ENCODE measurements around the gene SMIM24. TPM values are rescaled to one million over a fixed set of nuclear protein-coding genes. Genes with fewer than 3 reads are reported as not detected.
A peak's percentile ranks its signal among the peaks of the same experiment; 100 is the strongest.

Gene SMIM24
- total RNA-seq, 2 experiments from 2014 or later = 5.2 to 6.0 TPM

DNA sequence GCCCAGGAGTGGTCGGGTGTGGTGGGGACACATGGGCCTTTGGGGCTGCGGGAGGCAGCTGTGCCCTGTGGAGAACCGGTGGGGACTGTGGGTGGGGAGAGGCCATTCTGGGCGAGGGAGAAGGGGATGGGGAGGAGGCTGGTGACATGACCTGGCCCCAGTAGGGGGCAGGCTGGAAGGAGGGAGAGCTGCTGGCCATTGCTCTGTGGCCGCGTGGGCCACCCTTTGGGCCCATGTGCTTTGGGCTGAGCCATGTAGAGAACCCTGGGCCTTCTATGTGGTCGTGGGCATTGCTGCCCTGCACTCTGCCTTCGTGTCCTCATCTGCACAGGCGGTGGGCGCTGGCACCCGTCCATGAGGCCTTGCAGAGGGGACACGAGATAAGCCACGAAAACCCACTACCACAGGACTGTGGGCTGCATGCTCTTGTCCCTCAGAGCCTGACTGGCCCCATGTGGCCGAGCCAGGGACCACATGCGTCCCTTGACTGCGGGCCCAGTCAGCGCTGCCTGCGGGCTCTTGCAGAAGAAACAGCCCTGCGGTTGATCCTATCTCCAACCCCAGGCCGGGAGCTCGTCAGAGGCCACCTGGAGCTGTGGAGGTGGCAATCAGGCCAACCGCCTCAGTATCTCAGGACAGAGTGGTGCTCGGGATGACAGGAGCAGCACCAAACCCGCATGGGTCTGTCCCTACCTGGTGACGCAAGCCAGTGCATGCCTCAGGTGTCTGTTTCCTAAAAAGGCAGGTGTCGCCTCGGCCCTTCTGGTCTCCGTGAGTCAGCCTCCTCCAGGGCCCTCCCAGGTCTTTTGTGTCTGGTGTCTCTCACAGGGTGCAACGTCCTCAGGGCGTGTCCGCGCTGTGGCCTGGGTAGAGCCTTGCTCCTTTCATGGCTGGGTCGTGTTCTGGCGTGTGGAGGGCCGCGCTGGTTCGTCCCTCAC, 40.1 kb upstream of the SMIM24 start:
- ATAC-seq (ENCODE audit: low read depth) (no peak), DNase-seq (no peak)
- no peaks in the 10 kb centered on the region for H3K9me3 Mint-ChIP-seq
- POLR2A ChIA-PET = interaction anchor here (0.5 to 0.7 kb wide), 2 partner anchors 167 to 356 kb away, joined by 3 to 5 read pairs; no protein-coding TSS in a partner anchor
- no peaks in the 10 kb centered on the region for H3K27me3 Mint-ChIP-seq
- H3K36me3 Mint-ChIP-seq = peaks cover 8% of the 10 kb centered on the region
- H3K27ac Mint-ChIP-seq = no peak overlapping the region
- H3K4me1 Mint-ChIP-seq = peaks cover 14% of the 10 kb centered on the region
- H3K4me3 Mint-ChIP-seq = no peak overlapping the region

DNA sequence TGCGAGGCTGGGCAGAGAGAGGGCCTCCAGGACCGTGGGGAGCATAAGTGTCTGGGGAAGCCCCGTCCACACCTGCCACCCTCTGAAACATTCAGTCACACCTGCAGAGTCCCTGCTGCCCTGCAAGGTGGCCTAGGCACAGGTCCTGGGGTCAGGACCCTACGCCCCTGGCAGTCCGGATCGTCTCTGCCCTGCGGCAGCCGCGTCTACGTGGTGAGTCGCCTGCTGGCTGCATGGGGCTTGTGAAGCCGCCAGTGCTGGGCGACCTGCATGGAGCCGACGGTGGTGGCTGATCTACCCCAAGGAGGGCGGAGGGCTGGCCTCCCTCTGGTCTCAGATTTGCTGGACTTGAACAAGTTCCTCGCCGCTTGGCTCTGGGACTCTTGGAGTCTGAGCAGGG, 38.8 kb upstream of the SMIM24 start:
- no peaks in the 10 kb centered on the region for H3K9me3 Mint-ChIP-seq
- peaks cover 14% of the 10 kb centered on the region for H3K4me1 Mint-ChIP-seq
- DNase-seq = no peak
- ATAC-seq (ENCODE audit: low read depth) = no peak
- H3K27ac Mint-ChIP-seq = no peak overlapping the region
- H3K27me3 Mint-ChIP-seq = no peaks in the 10 kb centered on the region
- no peak overlapping the region for H3K4me3 Mint-ChIP-seq
- POLR2A ChIA-PET = no interaction called here
- peaks cover 8% of the 10 kb centered on the region for H3K36me3 Mint-ChIP-seq

GRCh38 chr19:3518659-3519058, 38.3 kb upstream of the SMIM24 start:
- Mint-ChIP-seq H3K4me1 (peaks cover 14% of the 10 kb centered on the region), H3K27ac (no peak overlapping the region), H3K4me3 (no peak overlapping the region), H3K9me3 (no peaks in the 10 kb centered on the region), H3K36me3 (peaks cover 6% of the 10 kb centered on the region), H3K27me3 (no peaks in the 10 kb centered on the region)
- DNase-seq (no peak), ATAC-seq (ENCODE audit: low read depth) (no peak)
- POLR2A ChIA-PET = no interaction called here

GRCh38 chr19:3518255-3518654, 37.9 kb upstream of the SMIM24 start:
- Mint-ChIP-seq H3K4me1 (peaks cover 14% of the 10 kb centered on the region), H3K27ac (no peak overlapping the region), H3K36me3 (peaks cover 6% of the 10 kb centered on the region), H3K9me3 (no peaks in the 10 kb centered on the region), H3K27me3 (no peaks in the 10 kb centered on the region), H3K4me3 (no peak overlapping the region)
- POLR2A ChIA-PET = interaction anchor here (0.7 kb wide), 1 partner anchor 23 kb away, joined by 5 read pairs; no protein-coding TSS in a partner anchor
- DNase-seq (no peak), ATAC-seq (ENCODE audit: low read depth) (no peak)

DNA sequence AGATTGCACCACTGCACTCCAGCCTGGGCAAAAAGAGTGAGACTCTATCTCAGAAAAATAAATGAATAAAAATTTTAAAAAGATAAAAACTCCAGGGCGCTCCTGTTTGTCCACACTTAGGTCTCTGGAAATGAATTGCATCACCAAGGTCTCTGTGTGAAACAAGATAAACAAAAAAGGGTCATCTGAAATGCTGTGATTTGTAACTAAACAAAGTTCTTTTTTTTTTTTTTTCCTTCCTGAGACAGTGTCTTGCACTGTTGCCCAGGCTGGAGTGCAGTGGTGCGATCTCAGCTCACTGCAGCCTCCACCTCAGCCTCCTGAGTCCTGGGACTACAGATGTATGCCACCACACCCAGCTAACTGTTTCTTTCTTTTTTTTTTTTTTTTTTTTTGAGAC, 37.3 kb upstream of the SMIM24 start:
- no peak for DNase-seq
- Mint-ChIP-seq H3K27ac (no peak overlapping the region), H3K4me3 (no peak overlapping the region), H3K27me3 (no peaks in the 10 kb centered on the region), H3K9me3 (no peaks in the 10 kb centered on the region), H3K4me1 (peaks cover 14% of the 10 kb centered on the region), H3K36me3 (peaks cover 6% of the 10 kb centered on the region)
- POLR2A ChIA-PET = interaction anchor here (0.7 kb wide), 1 partner anchor 23 kb away, joined by 5 read pairs; no protein-coding TSS in a partner anchor
- no peak for ATAC-seq (ENCODE audit: low read depth)

DNA sequence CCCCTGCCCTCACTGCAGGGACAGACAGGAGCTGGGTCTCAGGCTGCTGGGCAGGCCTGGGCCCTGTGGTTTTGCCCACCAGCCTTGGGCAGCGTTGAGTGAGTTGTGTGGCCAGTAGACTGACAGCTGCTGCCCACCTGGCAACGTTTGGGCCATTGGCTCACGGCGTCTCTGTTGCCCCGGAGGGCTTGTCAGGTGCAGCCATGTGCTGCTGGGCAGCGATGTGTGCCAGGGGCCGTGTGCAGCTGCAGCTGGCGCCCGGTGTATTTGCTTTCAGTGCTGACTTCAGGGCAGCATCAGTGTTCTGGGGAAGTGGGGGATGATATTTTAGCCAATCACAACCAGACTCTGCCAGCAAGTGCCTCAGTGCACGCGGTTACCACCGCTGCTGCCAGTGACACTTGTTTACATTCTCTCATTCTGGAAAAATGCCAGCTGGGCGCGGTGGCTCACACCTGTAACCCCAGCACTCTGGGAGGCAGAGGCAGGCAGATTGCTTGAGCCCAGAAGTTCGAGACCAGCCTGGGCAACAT, 36.4 kb upstream of the SMIM24 start:
- Mint-ChIP-seq H3K9me3 (no peaks in the 10 kb centered on the region), H3K4me1 (peaks cover 14% of the 10 kb centered on the region), H3K27ac (no peak overlapping the region), H3K27me3 (no peaks in the 10 kb centered on the region), H3K36me3 (peaks cover 5% of the 10 kb centered on the region), H3K4me3 (no peak overlapping the region)
- DNase-seq = no peak
- POLR2A ChIA-PET = interaction anchor here (0.5 to 0.8 kb wide), 2 partner anchors 11 to 48 kb away, joined by 3 read pairs; no protein-coding TSS in a partner anchor
- peak; percentile 28 for ATAC-seq (ENCODE audit: low read depth)

DNA sequence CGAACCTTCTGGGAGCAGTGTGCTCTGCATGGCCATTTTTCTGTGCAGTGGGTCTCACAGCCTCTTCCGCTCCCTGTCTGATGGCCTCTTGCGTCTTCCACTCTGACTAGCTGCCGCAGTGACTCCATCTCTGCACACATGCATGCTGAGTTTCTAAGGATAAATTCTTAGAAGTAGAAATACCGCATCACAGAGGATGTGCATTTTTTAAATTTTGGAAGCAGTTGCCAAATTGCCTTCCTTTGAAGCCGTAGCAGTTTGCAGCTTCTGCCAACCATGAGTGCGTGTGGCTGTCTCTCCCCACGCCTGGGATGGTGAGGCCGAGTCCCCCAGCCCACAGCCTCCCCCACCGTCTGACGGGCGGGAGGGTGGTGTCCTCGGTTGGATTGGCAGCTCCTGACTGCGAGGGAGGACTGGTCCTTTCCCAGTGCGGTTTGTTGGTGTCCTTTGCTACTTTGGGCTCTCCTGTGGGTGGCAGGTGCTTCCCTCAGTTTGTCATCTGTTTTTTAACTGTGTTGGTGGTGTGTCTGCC, 35.6 kb upstream of the SMIM24 start:
- H3K4me3 Mint-ChIP-seq = peak overlapping the region; percentile 27
- H3K27me3 Mint-ChIP-seq = no peaks in the 10 kb centered on the region
- H3K9me3 Mint-ChIP-seq = no peaks in the 10 kb centered on the region
- POLR2A ChIA-PET = interaction anchor here (1.1 kb wide), 1 partner anchor 9 kb away, joined by 5 read pairs; the partner anchor contains the start of gene FZR1
- peak; percentile 34 for ATAC-seq (ENCODE audit: low read depth)
- peaks cover 2% of the 10 kb centered on the region for H3K36me3 Mint-ChIP-seq
- peaks cover 11% of the 10 kb centered on the region for H3K4me1 Mint-ChIP-seq
- no peak for DNase-seq
- peak overlapping the region; percentile 74 for H3K27ac Mint-ChIP-seq

DNA sequence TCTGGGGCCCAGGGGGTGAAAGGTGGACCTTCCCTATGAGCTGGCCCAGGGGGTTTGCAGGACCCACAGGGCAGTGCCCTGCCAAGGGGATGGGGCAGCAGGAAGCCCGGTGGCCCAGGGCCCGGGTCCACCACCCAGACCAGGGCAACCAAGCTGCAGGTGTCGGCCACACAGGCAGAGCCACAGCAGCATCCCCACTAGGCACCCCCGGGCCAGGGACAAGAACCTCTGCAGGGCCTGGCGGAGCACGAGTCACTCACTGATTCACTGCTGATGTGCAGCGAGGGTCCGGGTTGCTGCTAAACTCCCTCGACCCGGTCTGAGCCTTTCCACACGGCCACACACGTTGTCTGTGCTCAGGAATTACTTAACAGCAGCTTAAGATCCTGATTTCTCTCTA, 34.6 kb upstream of the SMIM24 start:
- POLR2A ChIA-PET = interaction anchor here (1.1 kb wide), 1 partner anchor 8 kb away, joined by 5 read pairs; the partner anchor contains the start of gene FZR1
- ATAC-seq (ENCODE audit: low read depth) (no peak), DNase-seq (no peak)
- H3K36me3 Mint-ChIP-seq = peaks cover 2% of the 10 kb centered on the region
- no peak overlapping the region for H3K27ac Mint-ChIP-seq
- no peaks in the 10 kb centered on the region for H3K27me3 Mint-ChIP-seq
- H3K9me3 Mint-ChIP-seq = no peaks in the 10 kb centered on the region
- H3K4me3 Mint-ChIP-seq = no peak overlapping the region
- H3K4me1 Mint-ChIP-seq = peaks cover 11% of the 10 kb centered on the region

- Mint-ChIP-seq H3K27ac (no peak overlapping the region), H3K9me3 (no peaks in the 10 kb centered on the region), H3K36me3 (peaks cover 9% of the 10 kb centered on the region), H3K4me1 (peaks cover 17% of the 10 kb centered on the region), H3K4me3 (no peak overlapping the region), H3K27me3 (no peaks in the 10 kb centered on the region)
- DNase-seq (no peak), ATAC-seq (ENCODE audit: low read depth) (no peak)
- POLR2A ChIA-PET = no interaction called here
Measured at GRCh38 chr19:3513229-3514140, 33.2 kb upstream of the SMIM24 start.

DNA sequence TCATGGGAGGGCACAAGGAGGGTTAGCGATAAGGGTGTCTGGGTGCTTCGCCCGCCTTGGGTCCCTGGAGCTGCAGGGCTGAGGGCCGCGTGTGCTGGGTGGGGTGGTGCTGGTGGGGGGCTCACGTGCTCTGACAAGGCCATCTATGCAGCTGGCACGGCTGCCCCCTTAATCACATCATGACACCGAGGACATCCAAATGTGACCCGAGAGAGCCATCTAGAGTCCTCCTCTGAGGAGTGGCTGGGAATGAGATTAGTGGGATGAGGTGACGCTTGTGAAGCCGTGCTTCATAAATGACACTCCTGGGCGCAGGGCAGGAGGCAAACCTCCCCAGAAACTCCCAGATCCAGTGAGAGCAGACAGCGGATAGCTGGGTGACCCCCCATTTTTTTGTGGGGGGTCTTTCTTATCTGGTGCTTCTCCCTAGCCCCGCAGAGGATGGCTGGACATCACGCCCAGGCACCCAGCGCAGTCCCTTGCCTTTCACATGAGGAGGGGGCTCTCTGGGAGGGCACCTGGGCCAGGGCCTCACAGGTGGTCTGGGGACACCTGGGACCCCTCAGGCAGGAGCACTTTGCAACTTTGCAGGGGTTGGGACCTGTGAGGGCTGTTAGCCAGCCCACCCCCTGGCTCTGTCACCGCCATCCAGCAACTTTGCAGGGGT, 32.4 kb upstream of the SMIM24 start:
- Mint-ChIP-seq H3K27me3 (no peaks in the 10 kb centered on the region), H3K9me3 (no peaks in the 10 kb centered on the region), H3K4me1 (peaks cover 20% of the 10 kb centered on the region), H3K4me3 (no peak overlapping the region), H3K27ac (no peak overlapping the region), H3K36me3 (peaks cover 11% of the 10 kb centered on the region)
- POLR2A ChIA-PET = no interaction called here
- DNase-seq (no peak), ATAC-seq (ENCODE audit: low read depth) (no peak)

DNA sequence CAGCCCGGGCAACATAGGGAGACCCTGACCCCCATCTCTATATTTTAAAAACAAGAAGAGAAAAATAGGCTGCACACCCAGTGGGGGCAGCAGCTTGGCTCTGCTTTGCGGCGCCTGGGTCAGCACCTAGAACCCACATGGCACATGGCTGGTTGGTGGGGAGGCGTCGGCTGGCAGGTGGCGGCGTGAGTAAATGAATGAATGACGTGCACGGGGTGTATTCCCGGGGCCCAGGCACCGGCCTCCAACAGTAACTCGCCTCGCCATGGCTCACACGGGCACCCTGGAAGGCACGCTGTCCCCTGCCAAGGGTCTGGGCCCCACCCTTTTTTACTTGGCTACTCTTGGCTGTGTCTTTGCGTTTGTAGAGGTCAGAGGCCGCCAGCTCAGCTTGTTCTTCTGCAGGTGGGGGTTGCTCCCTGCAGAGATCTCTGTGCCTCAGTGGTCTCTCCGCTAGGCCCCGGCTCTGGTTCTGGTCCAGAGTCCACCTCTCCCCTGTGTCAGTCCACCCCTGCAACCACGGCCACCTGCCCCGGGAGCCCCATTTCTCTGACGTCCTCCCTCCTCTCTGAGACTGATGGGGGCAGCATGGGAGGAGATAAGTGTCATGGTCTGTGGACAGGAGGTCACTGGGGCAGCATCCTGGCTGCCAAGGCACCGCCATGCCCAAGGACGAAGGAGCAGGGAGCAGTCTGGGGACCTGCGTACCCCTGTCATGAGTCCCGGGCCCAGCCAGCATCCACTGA, 31.4 kb upstream of the SMIM24 start:
- Mint-ChIP-seq H3K36me3 (peaks cover 14% of the 10 kb centered on the region), H3K27ac (no peak overlapping the region), H3K9me3 (no peaks in the 10 kb centered on the region), H3K27me3 (no peaks in the 10 kb centered on the region), H3K4me3 (no peak overlapping the region), H3K4me1 (peaks cover 23% of the 10 kb centered on the region)
- POLR2A ChIA-PET = no interaction called here
- no peak for DNase-seq
- ATAC-seq (ENCODE audit: low read depth) = no peak

GRCh38 chr19:3510727-3511126, 30.4 kb upstream of the SMIM24 start:
- H3K36me3 Mint-ChIP-seq = peaks cover 14% of the 10 kb centered on the region
- H3K4me1 Mint-ChIP-seq = peaks cover 19% of the 10 kb centered on the region
- no peaks in the 10 kb centered on the region for H3K9me3 Mint-ChIP-seq
- POLR2A ChIA-PET = no interaction called here
- ATAC-seq (ENCODE audit: low read depth) (no peak), DNase-seq (no peak)
- H3K4me3 Mint-ChIP-seq = no peak overlapping the region
- H3K27me3 Mint-ChIP-seq = no peaks in the 10 kb centered on the region
- H3K27ac Mint-ChIP-seq = no peak overlapping the region
